HepG2 (cell line): ENCODE measurements around the gene NHLRC3. TPM values are rescaled to one million over a fixed set of nuclear protein-coding genes. Genes with fewer than 3 reads are reported as not detected.

Experiments used
- ATAC-seq: fragments of 200-7000 bp; cut with Tn5 transposase; 3 replicates; pipeline ENCODE4 v1.9.1; 2020; ENCODE audit warnings: mild to moderate bottlenecking, moderate library complexity
- BruUV-seq: library from RNA; stranded (reverse); fragments of 400-500 nt; replicated peaks from 2 replicates; lab custom pipeline; 2021; lab: Mats Ljungman, UMichigan
- CTCF ChIA-PET: fragments of 300-600 bp; formaldehyde crosslinking; extraction: SDS; loops from one replicate; lab custom pipeline; 2021; ENCODE audit warnings: low total read pairs, inconsistent platforms, low intra/inter-chr PET ratio; lab: Yijun Ruan, JAX
- POLR2A ChIA-PET: fragments of 350-600 bp; sonication (Branson Sonifier 250); formaldehyde crosslinking; loops from one replicate; lab custom pipeline; 2020; ENCODE audit warnings: antibody characterized with exemption, inconsistent platforms; lab: Yijun Ruan, JAX
- DNase-seq: peaks from one replicate; pipeline ENCODE4 v3.0.0-alpha.2; 2015; ENCODE audit warnings: low spot score
- FAIRE-seq: peaks from 3 replicates; lab custom pipeline; 2011; peaks lifted over from hg19 to GRCh38; lab: Jason Lieb, UNC
- H2AFZ ChIP-seq: one replicate; pipeline ENCODE4 v1.6.1; 2011; ENCODE audit warnings: low read length, inconsistent platforms
- H3K27ac ChIP-seq: fragments of 300-600 bp; 3 replicates; pipeline ENCODE4 v1.8.0; 2011; ENCODE audit warnings: mixed run types, mild to moderate bottlenecking, mixed read lengths, low read length, inconsistent platforms; ENCODE audit not compliant: insufficient read depth; ENCODE audit errors: extremely low read length
- H3K27me3 ChIP-seq, 2 experiments: fragments of 200-600 bp in 1 of 2; 2 replicates in 1 of 2; 3 replicates in 1 of 2; pipeline versions ENCODE4 v1.6.0 to v1.8.0; 2011; ENCODE audit warnings: low read length in 2 of 2, mild to moderate bottlenecking in 2 of 2, moderate library complexity in 2 of 2, inconsistent platforms in 1 of 2; ENCODE audit not compliant: insufficient read depth in 2 of 2, control insufficient read depth in 1 of 2
- H3K36me3 ChIP-seq, 2 experiments: fragments of 200-600 bp in 1 of 2; replicated peaks in 1 of 2; 2 replicates in 1 of 2; 3 replicates in 1 of 2; pipeline versions ENCODE4 v1.5.1 to v1.8.0; 2011; ENCODE audit warnings: low read length in 2 of 2, inconsistent platforms in 1 of 2; ENCODE audit not compliant: insufficient read depth in 2 of 2, control insufficient read depth in 1 of 2
- H3K4me1 ChIP-seq: 2 replicates; pipeline ENCODE4 v1.5.1; 2012; ENCODE audit warnings: low read length, inconsistent platforms; ENCODE audit not compliant: insufficient read depth
- H3K4me2 ChIP-seq: 2 replicates; pipeline ENCODE4 v1.6.0; 2011; ENCODE audit warnings: low read depth, low read length, inconsistent platforms
- H3K4me3 ChIP-seq, 3 experiments: fragments of 200-600 bp in 1 of 3; sonication (generic), shearing (Covaris generic) in 1 of 3; replicated peaks in 1 of 3; 2 replicates each; pipeline ENCODE4 v1.5.1; 2011 to 2016; ENCODE audit warnings: low read length in 3 of 3, inconsistent platforms in 2 of 3, low read depth in 2 of 3, mild to moderate bottlenecking in 2 of 3, control low read depth in 1 of 3, mixed read lengths in 1 of 3; ENCODE audit not compliant: insufficient read depth in 1 of 3
- H3K79me2 ChIP-seq: one replicate; pipeline ENCODE4 v1.6.1; 2011; ENCODE audit warnings: low read length, inconsistent platforms; ENCODE audit not compliant: insufficient read depth
- H3K9ac ChIP-seq: 2 replicates; pipeline ENCODE4 v1.6.0; 2011; ENCODE audit warnings: mild to moderate bottlenecking, low read depth, low read length, inconsistent platforms; ENCODE audit not compliant: insufficient read depth
- H3K9me3 ChIP-seq: 2 replicates; pipeline ENCODE4 v1.5.1; 2012; ENCODE audit warnings: mild to moderate bottlenecking, low read length
- H4K20me1 ChIP-seq: 2 replicates; pipeline ENCODE4 v1.6.0; 2011; ENCODE audit warnings: inconsistent platforms, mild to moderate bottlenecking, low read length, moderate library complexity; ENCODE audit not compliant: insufficient read depth
- AHR ChIP-seq: IDR thresholded peaks from 2 replicates; pipeline ENCODE4 v1.6.1; 2018; ENCODE audit warnings: missing genetic modification reagents, missing compliant biosample characterization
- CBX1 ChIP-seq: IDR thresholded peaks from one replicate; pipeline ENCODE4 v1.6.1; 2016; ENCODE audit warnings: antibody characterized with exemption, low read depth
- DR1 ChIP-seq: sonication (generic); formaldehyde crosslinking; IDR thresholded peaks from 2 replicates; pipeline ENCODE4 v1.8.0; 2021; ENCODE audit warnings: mild to moderate bottlenecking, missing genetic modification reagents, inconsistent platforms
- HNRNPK ChIP-seq: fragments of 200-400 bp; formaldehyde crosslinking; IDR thresholded peaks from 2 replicates; pipeline ENCODE4 v1.6.1; 2018; ENCODE audit warnings: low read length, low read depth, moderate library complexity, mild to moderate bottlenecking; ENCODE audit not compliant: poor library complexity, severe bottlenecking
- IRF2 ChIP-seq: IDR thresholded peaks from 2 replicates; pipeline ENCODE4 v1.6.1; 2018; ENCODE audit warnings: missing genetic modification reagents, missing compliant biosample characterization
- NFYC ChIP-seq: IDR thresholded peaks from 2 replicates; pipeline ENCODE4 v1.6.1; 2016; ENCODE audit warnings: missing genetic modification reagents, missing compliant biosample characterization
- U2AF1 ChIP-seq: fragments of 200-400 bp; formaldehyde crosslinking; optimal IDR thresholded peaks from 2 replicates; pipeline ENCODE3; 2017; ENCODE audit warnings: mild to moderate bottlenecking, low read depth, low read length
- ZNF143 ChIP-seq: sonication (generic); formaldehyde crosslinking; IDR thresholded peaks from 2 replicates; pipeline ENCODE4 v1.4.0; 2020; ENCODE audit warnings: missing genetic modification reagents
- ZNF432 ChIP-seq: sonication (generic); formaldehyde crosslinking; IDR thresholded peaks from 2 replicates; pipeline ENCODE4 v1.5.0; 2020; ENCODE audit warnings: missing genetic modification reagents, mild to moderate bottlenecking, borderline replicate concordance
- ZNF549 ChIP-seq: sonication (generic); formaldehyde crosslinking; IDR thresholded peaks from 2 replicates; pipeline ENCODE4 v1.5.0; 2020; ENCODE audit warnings: missing genetic modification reagents
- ZZZ3 ChIP-seq: sonication (generic); formaldehyde crosslinking; IDR thresholded peaks from 2 replicates; pipeline ENCODE4 v1.4.0; 2020; ENCODE audit warnings: missing genetic modification reagents, mild to moderate bottlenecking, borderline replicate concordance
- in situ Hi-C: cut with HindIII; loops from 2 replicates; pipeline ENCODE4 v1.10.0; 2017; ENCODE audit warnings: low pct_unique_long_range_greater_than_20kb; ENCODE audit not compliant: extremely low pct_ligation_motif_present
- intact Hi-C: fragments of 100-400 bp; cut with micrococcal nuclease; formaldehyde crosslinking; loops from one replicate; pipeline ENCODE4 v1.10.0; 2022; ENCODE audit not compliant: unreplicated experiment
- polyA plus RNA-seq, 8 experiments: library from polyadenylated mRNA; depleted of rRNA in 3 of 8; stranded (reverse) in 7 of 8; unstranded in 1 of 8; fragments of >200 nt; fragmentation: Illumina TruSeq in 4 of 8; extraction: Trizol in 4 of 8; gene quantifications; 2 replicates each; pipeline versions ENCODE4 v1.2.1 to v1.2.3, GENCODE V29; 2011 to 2016; ENCODE audit warnings: low read depth in 4 of 8, missing spikeins in 1 of 8, mixed read lengths in 1 of 8; ENCODE audit not compliant: insufficient read depth in 1 of 8
- total RNA-seq, 5 experiments: library from RNA; depleted of rRNA; stranded (reverse); fragments of >200 nt; fragmentation: Illumina TruSeq; extraction: Trizol; gene quantifications; 2 replicates each; pipeline ENCODE4 v1.2.3, GENCODE V29; 2016; ENCODE audit warnings: low read depth in 1 of 5
- TF ChIP-seq, protein P1 (sequence below): sonication (generic); formaldehyde crosslinking; IDR thresholded peaks from 2 replicates; pipeline ENCODE4 v1.8.0; 2022; ENCODE audit warnings: missing genetic modification reagents, low read depth, mild to moderate bottlenecking, borderline replicate concordance
- TF ChIP-seq, protein P2 (sequence below): sonication (generic); formaldehyde crosslinking; IDR thresholded peaks from 2 replicates; pipeline ENCODE4 v1.5.1; 2020; ENCODE audit warnings: mild to moderate bottlenecking, missing genetic modification reagents, moderate library complexity
- TF ChIP-seq, protein P3 (sequence below): sonication (generic); formaldehyde crosslinking; IDR thresholded peaks from 2 replicates; pipeline ENCODE4 v1.4.0; 2020; ENCODE audit warnings: missing genetic modification reagents
- TF ChIP-seq, protein P4 (sequence below): sonication (generic); formaldehyde crosslinking; IDR thresholded peaks from 2 replicates; pipeline ENCODE4 v1.5.1; 2020; ENCODE audit warnings: missing genetic modification reagents, mild to moderate bottlenecking, borderline replicate concordance
- TF ChIP-seq, protein P5 (sequence below): sonication (generic); formaldehyde crosslinking; IDR thresholded peaks from 2 replicates; pipeline ENCODE4 v1.5.1; 2020; ENCODE audit warnings: mild to moderate bottlenecking, missing genetic modification reagents
- TF ChIP-seq, protein P6 (sequence below): sonication (generic); formaldehyde crosslinking; IDR thresholded peaks from 2 replicates; pipeline ENCODE4 v1.8.0; 2022; ENCODE audit warnings: mild to moderate bottlenecking, missing genetic modification reagents, borderline replicate concordance

NHLRC3 gene
- total and polyA plus RNA-seq, 2 of the 13 experiments (the other 11 are each of a cell fraction or from before 2014, with no cell fraction given): 19.9 to 29.8 TPM

DNA sequence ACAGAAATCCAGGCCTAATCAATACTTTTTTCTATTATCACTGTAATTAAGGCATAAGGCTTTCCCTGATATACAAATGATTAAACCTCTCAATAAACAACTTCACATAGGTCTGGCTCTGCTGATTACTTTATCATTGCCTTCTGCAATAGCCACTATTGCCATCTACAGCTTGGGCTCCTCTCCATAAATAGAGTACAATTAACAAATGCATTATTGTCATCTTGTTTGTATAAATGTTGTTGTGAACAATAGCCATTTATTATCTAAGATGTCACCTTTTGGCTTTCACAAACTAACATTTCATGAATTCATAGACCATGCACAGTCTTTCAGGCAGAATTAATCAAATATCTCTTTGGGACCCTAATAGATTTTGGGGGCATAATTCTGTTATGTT lies 53.3 kb downstream of the NHLRC3 start:
- intact Hi-C loops: no loop called here
- no peak for DNase-seq
- POLR2A ChIA-PET: no interaction called here
- no peaks in the 10 kb centered on the region for H3K4me1 ChIP-seq
- H4K20me1 ChIP-seq: no peaks in the 10 kb centered on the region
- in situ Hi-C loops: no loop called here
- no peak overlapping the region for H2AFZ ChIP-seq
- BruUV-seq: no TSS peak
- ATAC-seq: no peak
- H3K79me2 ChIP-seq: no peaks in the 10 kb centered on the region
- no peak overlapping the region for H3K4me2 ChIP-seq
- H3K27me3 ChIP-seq: no peaks in the 10 kb centered on the region
- CTCF ChIA-PET: no interaction called here
- H3K27ac ChIP-seq: no peak overlapping the region
- H3K4me3 ChIP-seq: no peak overlapping the region
- no peaks in the 10 kb centered on the region for H3K36me3 ChIP-seq
- TF ChIP-seq NFYC (CRISPR knock-in tag) (no peak), AHR (CRISPR knock-in tag) (no peak), U2AF1 (no peak), ZNF549 (CRISPR knock-in tag) (no peak), HNRNPK (no peak), ZNF143 (CRISPR knock-in tag) (no peak), IRF2 (no peak), DR1 (no peak), ZZZ3 (CRISPR knock-in tag) (no peak), CBX1 (no peak), ZNF432 (no peak)
- TF ChIP-seq, protein P1, sequence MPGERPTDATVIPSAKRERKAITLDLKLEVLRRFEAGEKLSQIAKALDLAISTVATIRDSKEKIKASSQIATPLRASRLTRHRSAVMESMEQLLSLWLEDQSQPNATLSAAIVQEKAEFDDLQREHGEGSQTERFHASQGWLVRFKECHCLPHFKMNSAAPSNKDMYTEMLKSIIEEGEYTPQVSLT (CRISPR knock-in tag): no peak
- TF ChIP-seq, protein P2, sequence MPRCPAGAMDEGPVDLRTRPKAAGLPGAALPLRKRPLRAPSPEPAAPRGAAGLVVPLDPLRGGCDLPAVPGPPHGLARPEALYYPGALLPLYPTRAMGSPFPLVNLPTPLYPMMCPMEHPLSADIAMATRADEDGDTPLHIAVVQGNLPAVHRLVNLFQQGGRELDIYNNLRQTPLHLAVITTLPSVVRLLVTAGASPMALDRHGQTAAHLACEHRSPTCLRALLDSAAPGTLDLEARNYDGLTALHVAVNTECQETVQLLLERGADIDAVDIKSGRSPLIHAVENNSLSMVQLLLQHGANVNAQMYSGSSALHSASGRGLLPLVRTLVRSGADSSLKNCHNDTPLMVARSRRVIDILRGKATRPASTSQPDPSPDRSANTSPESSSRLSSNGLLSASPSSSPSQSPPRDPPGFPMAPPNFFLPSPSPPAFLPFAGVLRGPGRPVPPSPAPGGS (CRISPR knock-in tag): no peak
- TF ChIP-seq, protein P3, sequence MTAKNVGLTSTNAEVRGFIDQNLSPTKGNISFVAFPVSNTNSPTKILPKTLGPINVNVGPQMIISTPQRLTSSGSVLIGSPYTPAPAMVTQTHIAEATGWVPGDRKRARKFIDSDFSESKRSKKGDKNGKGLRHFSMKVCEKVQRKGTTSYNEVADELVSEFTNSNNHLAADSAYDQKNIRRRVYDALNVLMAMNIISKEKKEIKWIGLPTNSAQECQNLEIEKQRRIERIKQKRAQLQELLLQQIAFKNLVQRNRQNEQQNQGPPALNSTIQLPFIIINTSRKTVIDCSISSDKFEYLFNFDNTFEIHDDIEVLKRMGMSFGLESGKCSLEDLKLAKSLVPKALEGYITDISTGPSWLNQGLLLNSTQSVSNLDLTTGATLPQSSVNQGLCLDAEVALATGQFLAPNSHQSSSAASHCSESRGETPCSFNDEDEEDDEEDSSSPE (CRISPR knock-in tag): no peak
- TF ChIP-seq, protein P4, sequence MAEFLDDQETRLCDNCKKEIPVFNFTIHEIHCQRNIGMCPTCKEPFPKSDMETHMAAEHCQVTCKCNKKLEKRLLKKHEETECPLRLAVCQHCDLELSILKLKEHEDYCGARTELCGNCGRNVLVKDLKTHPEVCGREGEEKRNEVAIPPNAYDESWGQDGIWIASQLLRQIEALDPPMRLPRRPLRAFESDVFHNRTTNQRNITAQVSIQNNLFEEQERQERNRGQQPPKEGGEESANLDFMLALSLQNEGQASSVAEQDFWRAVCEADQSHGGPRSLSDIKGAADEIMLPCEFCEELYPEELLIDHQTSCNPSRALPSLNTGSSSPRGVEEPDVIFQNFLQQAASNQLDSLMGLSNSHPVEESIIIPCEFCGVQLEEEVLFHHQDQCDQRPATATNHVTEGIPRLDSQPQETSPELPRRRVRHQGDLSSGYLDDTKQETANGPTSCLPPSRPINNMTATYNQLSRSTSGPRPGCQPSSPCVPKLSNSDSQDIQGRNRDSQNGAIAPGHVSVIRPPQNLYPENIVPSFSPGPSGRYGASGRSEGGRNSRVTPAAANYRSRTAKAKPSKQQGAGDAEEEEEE (CRISPR knock-in tag): no peak
- TF ChIP-seq, protein P5, sequence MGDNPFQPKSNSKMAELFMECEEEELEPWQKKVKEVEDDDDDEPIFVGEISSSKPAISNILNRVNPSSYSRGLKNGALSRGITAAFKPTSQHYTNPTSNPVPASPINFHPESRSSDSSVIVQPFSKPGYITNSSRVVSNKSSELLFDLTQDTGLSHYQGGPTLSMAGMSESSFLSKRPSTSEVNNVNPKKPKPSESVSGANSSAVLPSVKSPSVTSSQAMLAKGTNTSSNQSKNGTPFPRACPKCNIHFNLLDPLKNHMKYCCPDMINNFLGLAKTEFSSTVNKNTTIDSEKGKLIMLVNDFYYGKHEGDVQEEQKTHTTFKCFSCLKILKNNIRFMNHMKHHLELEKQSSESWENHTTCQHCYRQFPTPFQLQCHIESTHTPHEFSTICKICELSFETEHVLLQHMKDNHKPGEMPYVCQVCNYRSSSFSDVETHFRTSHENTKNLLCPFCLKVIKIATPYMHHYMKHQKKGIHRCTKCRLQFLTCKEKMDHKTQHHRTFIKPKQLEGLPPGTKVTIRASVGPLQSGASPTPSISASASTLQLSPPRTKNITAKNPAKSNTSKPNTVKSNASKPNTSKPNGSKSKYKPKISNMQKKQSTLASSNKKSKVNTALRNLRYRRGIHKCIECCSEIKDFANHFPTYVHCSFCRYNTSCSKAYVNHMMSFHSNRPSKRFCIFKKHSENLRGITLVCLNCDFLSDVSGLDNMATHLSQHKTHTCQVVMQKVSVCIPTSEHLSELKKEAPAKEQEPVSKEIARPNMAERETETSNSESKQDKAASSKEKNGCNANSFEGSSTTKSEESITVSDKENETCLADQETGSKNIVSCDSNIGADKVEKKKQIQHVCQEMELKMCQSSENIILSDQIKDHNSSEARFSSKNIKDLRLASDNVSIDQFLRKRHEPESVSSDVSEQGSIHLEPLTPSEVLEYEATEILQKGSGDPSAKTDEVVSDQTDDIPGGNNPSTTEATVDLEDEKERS (CRISPR knock-in tag): no peak
- TF ChIP-seq, protein P6, sequence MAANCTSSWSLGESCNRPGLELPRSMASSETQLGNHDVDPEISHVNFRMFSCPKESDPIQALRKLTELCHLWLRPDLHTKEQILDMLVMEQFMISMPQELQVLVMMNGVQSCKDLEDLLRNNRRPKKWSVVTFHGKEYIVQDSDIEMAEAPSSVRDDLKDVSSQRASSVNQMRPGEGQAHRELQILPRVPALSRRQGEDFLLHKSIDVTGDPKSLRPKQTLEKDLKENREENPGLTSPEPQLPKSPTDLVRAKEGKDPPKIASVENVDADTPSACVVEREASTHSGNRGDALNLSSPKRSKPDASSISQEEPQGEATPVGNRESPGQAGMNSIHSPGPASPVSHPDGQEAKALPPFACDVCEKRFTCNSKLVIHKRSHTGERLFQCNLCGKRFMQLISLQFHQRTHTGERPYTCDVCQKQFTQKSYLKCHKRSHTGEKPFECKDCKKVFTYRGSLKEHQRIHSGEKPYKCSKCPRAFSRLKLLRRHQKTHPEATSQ (CRISPR knock-in tag): no peak
- FAIRE-seq: no peak
- no peak overlapping the region for H3K9ac ChIP-seq
- H3K9me3 ChIP-seq: no peaks in the 10 kb centered on the region
